ENCODE data around the gene MYRIP. TPM values are rescaled to one million over a fixed set of nuclear protein-coding genes. Genes with fewer than 3 reads are reported as not detected.

MYRIP gene
- total and polyA plus RNA-seq, 3 donors from 2014 or later: 2.4 to 5.8 (median 4.8) TPM

DNA sequence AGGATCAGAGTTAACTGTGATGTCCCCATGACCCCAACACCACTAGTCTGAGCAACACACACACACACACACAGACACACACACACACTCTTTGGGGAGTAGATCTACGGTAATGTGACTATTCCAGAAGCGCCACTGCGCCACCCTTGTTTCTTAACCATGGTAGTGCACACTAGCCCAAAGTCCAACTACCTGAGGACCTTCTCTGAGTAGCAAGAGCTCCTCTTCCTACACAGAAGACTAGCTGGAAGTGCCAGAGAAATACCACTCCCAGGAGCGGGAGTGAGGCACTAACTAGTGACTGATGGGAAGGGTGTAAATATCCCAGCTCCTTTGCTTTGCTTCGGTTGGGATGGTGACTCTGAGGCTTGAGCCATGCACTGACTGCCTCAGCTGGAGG is 404.1 kb downstream of the MYRIP start:
- DNase-seq: no peak
- intact Hi-C loops (cut with DNase I; ENCODE audit: low total_unique reads): no loop called here
- 68 to 70% methylated on average over 5 of the region's 5 CpGs for whole genome bisulfite sequencing, 2 donors

DNA sequence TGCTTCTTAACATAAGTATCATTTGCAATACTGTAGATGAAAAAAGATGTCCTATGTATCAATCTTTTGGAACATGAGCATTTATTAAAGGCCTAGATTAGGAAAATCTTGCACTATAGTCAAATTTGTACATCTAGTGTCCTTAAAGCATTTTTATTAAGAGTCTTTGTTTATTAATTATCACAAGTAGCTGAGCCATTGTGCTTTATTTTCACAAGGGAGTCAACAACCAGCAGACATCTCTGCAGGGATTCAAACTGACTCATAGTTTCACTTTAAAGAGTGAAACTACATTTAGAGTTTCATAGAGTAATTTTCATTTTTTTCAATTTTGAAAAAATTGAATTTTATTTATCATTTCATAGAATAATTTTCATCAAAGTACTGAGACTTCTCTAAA is 405.6 kb downstream of the MYRIP start:
- H3K27ac ChIP-seq: no peak overlapping the region
- TF ChIP-seq, protein P1, sequence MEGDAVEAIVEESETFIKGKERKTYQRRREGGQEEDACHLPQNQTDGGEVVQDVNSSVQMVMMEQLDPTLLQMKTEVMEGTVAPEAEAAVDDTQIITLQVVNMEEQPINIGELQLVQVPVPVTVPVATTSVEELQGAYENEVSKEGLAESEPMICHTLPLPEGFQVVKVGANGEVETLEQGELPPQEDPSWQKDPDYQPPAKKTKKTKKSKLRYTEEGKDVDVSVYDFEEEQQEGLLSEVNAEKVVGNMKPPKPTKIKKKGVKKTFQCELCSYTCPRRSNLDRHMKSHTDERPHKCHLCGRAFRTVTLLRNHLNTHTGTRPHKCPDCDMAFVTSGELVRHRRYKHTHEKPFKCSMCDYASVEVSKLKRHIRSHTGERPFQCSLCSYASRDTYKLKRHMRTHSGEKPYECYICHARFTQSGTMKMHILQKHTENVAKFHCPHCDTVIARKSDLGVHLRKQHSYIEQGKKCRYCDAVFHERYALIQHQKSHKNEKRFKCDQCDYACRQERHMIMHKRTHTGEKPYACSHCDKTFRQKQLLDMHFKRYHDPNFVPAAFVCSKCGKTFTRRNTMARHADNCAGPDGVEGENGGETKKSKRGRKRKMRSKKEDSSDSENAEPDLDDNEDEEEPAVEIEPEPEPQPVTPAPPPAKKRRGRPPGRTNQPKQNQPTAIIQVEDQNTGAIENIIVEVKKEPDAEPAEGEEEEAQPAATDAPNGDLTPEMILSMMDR (IDR thresholded peaks at IDR 0.05): no peak
- intact Hi-C loops (cut with DNase I; ENCODE audit: low total_unique reads): no loop called here
- H3K9me3 ChIP-seq: no peaks in the 10 kb centered on the region
- H3K36me3 ChIP-seq (ENCODE audit: low read depth, missing control alignments): no peaks in the 10 kb centered on the region
- DNase-seq: no peak
- H3K27me3 ChIP-seq: no peaks in the 10 kb centered on the region
- H3K4me1 ChIP-seq: no peaks in the 10 kb centered on the region
- no peak overlapping the region for H3K4me3 ChIP-seq

More for the DNA sequence above, 404.1 kb downstream of the MYRIP start:
- TF ChIP-seq, protein P1 (IDR thresholded peaks at IDR 0.05): no peak
- no peak for TF ChIP-seq POLR2A (IDR thresholded peaks at IDR 0.05)
- Histone ChIP-seq H3K4me1 (no peaks in the 10 kb centered on the region), H3K27me3 (no peaks in the 10 kb centered on the region), H3K36me3 (ENCODE audit: low read depth, missing control alignments) (no peaks in the 10 kb centered on the region), H3K27ac (no peak overlapping the region), H3K9me3 (no peaks in the 10 kb centered on the region), H3K4me3 (no peak overlapping the region)

DNA sequence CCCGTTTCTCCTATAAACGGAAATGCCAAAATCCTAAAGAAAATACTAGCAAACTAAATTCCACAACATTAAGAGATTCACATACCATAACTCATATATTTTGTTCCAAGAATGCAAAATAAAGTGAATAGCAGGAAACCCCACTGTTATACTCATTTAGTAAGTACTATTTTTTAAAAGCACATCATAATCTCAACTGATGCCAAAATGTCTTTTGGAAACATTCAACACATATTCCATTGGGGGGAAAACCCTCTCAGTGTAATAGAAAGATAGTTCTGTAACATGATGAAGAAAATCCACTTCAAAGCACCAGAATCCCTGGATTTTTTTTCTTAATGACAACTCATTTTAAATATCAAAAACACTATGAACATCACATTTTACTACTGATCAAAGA is 407.1 kb downstream of the MYRIP start:
- no peak for DNase-seq
- no peak for TF ChIP-seq POLR2A (IDR thresholded peaks at IDR 0.05)
- TF ChIP-seq, protein P1 (IDR thresholded peaks at IDR 0.05): no peak
- intact Hi-C loops (cut with DNase I; ENCODE audit: low total_unique reads): no loop called here

DNA sequence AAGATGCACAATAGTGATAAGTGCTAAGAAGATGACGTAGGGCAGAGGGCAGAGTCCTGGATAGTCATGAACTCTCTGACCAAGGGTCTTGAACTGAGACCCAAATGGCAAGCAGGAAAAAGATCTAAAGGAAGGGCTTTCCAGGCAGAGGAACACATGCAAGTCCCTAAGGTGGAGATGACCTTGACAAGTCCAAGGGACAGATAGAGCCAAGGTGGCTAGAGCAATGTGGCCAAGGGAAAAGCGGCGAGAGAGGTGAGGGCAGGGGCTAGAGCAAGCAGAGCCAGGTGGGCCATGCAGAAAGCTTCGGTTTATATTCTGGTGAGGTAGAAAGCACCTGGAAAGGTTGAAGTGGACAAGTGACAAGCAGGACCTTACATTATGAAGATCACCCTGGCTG is 414.4 kb downstream of the MYRIP start:
- H3K36me3 ChIP-seq (ENCODE audit: low read depth, missing control alignments): no peaks in the 10 kb centered on the region
- no peaks in the 10 kb centered on the region for H3K27me3 ChIP-seq
- WGBS, 2 donors: 91 to 93% methylated on average over 4 of the region's 4 CpGs
- TF ChIP-seq, protein P1 (IDR thresholded peaks at IDR 0.05): no peak
- no peak for TF ChIP-seq POLR2A (IDR thresholded peaks at IDR 0.05)
- H3K4me1 ChIP-seq: no peaks in the 10 kb centered on the region
- H3K27ac ChIP-seq: no peak overlapping the region
- no peak for DNase-seq
- H3K9me3 ChIP-seq: no peaks in the 10 kb centered on the region
- no peak overlapping the region for H3K4me3 ChIP-seq
- intact Hi-C loops (cut with DNase I; ENCODE audit: low total_unique reads): no loop called here

More for the DNA sequence above, 407.1 kb downstream of the MYRIP start:
- Histone ChIP-seq H3K4me1 (no peaks in the 10 kb centered on the region), H3K4me3 (no peak overlapping the region), H3K36me3 (ENCODE audit: low read depth, missing control alignments) (no peaks in the 10 kb centered on the region), H3K27me3 (no peaks in the 10 kb centered on the region), H3K9me3 (no peaks in the 10 kb centered on the region), H3K27ac (no peak overlapping the region)
- 72 to 84% methylated on average over 2 of the region's 2 CpGs for WGBS, 2 donors

DNA sequence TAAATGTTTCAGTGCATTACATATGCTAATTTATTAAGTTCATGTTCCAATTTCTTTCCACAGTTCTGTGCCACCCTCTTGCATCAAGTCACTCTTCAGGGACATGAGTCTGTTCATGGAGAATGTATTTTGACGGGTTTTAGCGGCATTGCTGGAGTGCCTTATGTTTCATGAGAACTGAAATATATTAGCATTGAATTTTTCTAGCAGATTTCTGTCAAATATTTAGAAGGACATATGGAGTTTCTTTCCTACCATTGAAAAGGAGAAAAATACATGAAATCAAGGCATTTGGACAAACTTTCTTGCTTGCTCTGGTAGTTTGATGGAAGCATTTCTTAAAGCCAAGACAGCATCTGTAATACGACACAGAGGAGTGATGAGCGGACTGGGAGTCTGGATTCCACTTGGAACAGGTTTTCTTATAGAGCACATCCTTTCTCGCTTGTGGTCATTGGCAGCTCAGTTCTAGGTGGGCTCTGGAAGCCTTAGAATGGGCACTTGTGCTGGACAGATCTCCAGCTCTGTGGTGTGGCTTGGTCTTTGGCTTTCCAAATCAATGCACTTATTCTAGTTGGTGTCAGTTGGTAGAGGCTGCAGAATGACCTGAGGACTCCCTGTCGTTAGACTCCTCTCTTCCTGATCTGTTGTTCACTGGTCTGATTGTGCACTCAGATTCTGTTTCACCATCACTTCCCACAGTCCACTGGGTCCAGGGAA is 415.5 kb downstream of the MYRIP start:
- H3K36me3 ChIP-seq (ENCODE audit: low read depth, missing control alignments): no peaks in the 10 kb centered on the region
- intact Hi-C loops (cut with DNase I; ENCODE audit: low total_unique reads): no loop called here
- H3K4me1 ChIP-seq: no peaks in the 10 kb centered on the region
- H3K4me3 ChIP-seq: no peak overlapping the region
- WGBS, 2 donors: 87 to 97% methylated on average over 6 of the region's 6 CpGs
- H3K9me3 ChIP-seq: no peaks in the 10 kb centered on the region
- no peak for TF ChIP-seq POLR2A (IDR thresholded peaks at IDR 0.05)
- TF ChIP-seq, protein P1 (IDR thresholded peaks at IDR 0.05): no peak
- DNase-seq: no peak
- no peaks in the 10 kb centered on the region for H3K27me3 ChIP-seq
- H3K27ac ChIP-seq: no peak overlapping the region

Data from testis (tissue), 3 donors.